GM18505 (cell line): ENCODE data around the gene TMEM182.

Experiments used
- ATAC-seq: cut with Tn5 transposase; IDR thresholded peaks from one replicate; pipeline ENCODE4 v1.9.1; 2021; ENCODE audit not compliant: unreplicated experiment
- POLR2A ChIP-seq: IDR thresholded peaks from 4 replicates; pipeline ENCODE4 v1.6.1; 2011; ENCODE audit warnings: borderline replicate concordance; ENCODE audit not compliant: insufficient read depth, insufficient read length; ENCODE audit errors: extremely low read depth

The TMEM182 gene

DNA sequence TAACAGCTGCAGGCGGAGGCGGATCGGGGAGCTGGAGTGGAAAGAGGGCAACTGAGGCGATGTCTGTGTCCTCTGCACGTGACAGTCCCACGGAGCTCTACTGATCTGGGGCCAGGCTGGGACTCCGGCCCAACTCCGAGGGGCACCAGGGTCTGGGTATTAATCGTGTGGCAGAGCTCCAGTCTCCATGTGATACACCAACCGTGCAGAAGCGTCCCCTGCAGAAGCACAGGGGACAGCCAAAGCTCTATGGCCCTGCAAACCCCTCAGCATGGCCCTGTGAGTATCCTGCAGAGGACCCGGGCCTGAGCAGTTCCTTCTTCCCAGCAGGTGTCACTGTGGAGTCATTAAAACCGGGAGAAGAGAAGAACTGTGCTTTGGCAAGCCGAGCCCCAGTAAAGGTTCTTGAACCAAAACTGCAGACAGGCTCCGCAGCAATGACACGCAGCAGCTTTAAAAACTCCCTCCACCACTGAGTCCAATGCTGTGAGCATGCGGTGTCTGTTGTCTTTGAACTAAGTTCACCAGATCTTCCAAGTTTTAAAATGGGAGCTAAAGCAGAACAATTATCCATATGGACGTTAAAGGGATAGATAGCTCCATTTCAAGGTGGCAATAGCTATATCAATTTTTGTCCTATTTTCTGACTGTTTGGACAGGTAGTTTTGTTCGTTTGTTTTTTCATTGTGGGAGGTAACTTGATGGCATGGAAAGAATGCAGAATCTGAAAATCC, 79.4 kb downstream of the TMEM182 start:
- no peak for TF ChIP-seq POLR2A

DNA sequence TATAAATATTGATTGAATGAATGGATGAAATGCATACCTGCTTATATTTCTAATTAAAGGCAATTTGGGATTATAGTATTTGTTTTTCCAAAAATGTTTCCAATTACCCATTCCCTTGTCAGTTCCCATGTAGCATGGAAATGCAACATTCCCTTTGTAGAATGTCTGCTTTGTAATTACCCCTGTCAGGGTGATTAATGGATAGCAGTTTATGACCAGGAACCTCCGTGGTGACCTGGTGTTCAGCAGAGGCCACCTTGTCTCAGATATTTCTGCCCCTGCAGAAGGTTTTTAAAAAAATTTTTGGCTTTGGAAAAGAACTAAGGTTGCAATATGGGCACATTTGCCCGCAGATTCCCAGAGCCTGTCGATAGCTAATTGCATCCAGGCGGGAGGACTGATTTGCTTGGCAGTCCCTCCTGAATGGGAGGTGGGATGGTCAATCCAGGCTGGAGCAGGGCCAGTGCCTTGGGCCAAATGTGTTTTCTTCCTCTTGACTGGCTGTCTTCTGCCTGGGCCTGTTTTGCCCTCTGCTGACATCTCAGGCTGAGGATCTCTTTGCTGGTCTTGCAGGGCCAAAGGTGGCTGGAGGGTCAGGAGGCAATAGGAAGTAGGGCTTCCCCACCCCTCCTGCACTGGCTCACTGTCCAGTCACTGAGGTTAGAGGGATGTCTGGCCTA, 82.1 kb downstream of the TMEM182 start:
- ATAC-seq, result no peak
- TF ChIP-seq POLR2A, result no peak

More for the DNA sequence above, 79.4 kb downstream of the TMEM182 start:
- ATAC-seq, result peak; percentile 73

DNA sequence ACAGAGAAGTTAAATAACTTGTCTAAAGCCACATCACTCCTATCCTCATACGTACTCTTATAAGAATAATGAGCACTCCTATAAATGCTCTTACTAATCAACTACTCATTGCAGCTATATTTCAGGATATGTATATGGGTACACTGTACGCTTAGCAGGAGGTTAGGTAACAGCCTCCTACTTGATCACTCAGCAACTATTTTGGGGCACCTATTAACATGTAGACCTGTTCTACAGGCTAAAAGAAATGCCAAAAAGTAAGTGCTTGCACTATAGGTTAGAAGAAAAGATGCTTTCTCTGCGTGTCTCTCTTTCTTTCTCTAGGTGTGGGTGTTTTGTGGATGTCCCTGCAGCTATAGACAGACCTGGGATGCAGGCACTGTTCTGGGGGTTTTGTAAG, 83.1 kb downstream of the TMEM182 start:
- ATAC-seq, result no peak
- no peak for TF ChIP-seq POLR2A

DNA sequence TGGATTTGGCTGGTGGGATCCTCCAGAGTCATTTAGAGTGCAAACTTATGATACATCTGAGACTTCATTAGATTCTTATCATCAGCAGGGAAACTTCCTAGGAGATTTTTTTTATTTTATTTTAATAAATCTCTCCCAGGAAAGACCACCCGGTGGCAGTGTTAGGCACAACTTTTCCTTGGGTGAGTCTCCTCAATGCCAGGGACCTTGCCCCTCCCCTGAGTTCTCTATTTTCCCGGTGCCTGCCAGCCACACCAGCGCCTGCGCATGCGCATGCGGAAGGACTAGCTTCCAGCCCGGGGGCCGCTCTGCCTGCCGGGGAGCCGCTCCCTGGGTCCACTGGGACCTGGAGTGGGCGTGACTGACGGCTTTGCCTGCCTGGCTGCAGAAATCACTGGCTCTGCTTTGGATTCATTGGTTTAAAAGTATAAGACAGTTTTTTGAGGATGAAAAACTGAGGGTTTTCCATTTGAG, 86.6 kb downstream of the TMEM182 start:
- no peak for TF ChIP-seq POLR2A
- ATAC-seq, result no peak

DNA sequence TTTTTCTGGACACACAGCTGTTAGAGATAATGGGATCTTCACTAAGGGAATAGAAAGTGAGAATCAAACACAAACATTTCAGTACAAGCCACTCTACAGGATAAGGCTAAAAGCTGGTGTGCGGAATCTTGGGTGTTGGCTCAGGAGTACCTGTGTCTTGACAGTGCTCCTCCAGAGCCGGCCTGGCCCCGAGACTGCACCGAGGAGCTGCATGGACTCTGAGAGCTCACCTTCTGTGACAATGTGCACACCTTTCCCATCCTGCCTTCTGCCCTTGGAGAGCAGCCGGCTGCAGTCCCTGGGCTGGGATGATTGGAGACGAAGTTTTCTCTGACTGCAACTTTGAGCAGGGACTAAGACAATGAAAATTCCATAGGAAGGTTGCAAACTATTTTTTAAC, 89.1 kb downstream of the TMEM182 start:
- no peak for ATAC-seq

DNA sequence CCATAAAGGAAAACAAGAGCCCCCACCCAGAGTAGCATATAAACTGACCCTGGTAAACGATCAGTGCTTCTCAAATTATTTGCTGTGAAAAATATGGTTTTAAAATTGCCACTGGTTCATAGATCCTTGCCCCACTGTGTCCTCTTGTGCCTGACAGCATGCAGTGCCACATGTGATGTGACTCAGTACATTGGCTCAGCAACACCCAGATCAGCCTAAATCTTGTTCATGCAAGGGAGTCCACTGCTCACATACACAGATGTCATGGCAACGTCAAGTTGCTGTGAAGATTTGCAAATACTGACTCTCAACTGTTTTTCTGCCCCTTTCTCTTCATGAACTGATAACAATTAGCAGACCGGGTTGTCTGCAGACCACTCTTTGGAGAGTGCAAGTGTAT, 91.0 kb downstream of the TMEM182 start:
- no peak for TF ChIP-seq POLR2A
- ATAC-seq, result no peak

More for the DNA sequence above, 89.1 kb downstream of the TMEM182 start:
- no peak for TF ChIP-seq POLR2A
